H9 (cell line): Measurements from ENCODE around the gene PRR35. TPM values are rescaled to one million over a fixed set of nuclear protein-coding genes. Genes with fewer than 3 reads are reported as not detected.

Experiments
- DNase-seq: peaks from one replicate; pipeline ENCODE4 v3.0.0-alpha.2; 2017
- H2AFZ ChIP-seq: one replicate; pipeline ENCODE4 v1.6.1; 2013; ENCODE audit warnings: mild to moderate bottlenecking, low read length, control low read depth, moderate library complexity
- H2AK5ac ChIP-seq: 2 replicates; pipeline ENCODE4 v1.6.1; 2013; ENCODE audit warnings: low read length, control low read depth, mixed read lengths; ENCODE audit not compliant: insufficient read length
- H2BK120ac ChIP-seq: one replicate; pipeline ENCODE4 v1.6.1; 2013; ENCODE audit warnings: low read depth, mild to moderate bottlenecking, low read length, control low read depth, inconsistent platforms; ENCODE audit not compliant: poor library complexity, severe bottlenecking
- H2BK12ac ChIP-seq: 2 replicates; pipeline ENCODE4 v1.6.1; 2013; ENCODE audit warnings: low read length, control low read depth, mixed read lengths, low read depth; ENCODE audit not compliant: insufficient read length
- H2BK15ac ChIP-seq: 2 replicates; pipeline ENCODE4 v1.6.1; 2013; ENCODE audit warnings: low read depth, low read length, control low read depth
- H2BK20ac ChIP-seq: one replicate; pipeline ENCODE4 v1.6.1; 2013; ENCODE audit warnings: low read depth, mild to moderate bottlenecking, low read length, control low read depth, inconsistent platforms; ENCODE audit not compliant: poor library complexity, severe bottlenecking
- H2BK5ac ChIP-seq: 2 replicates; pipeline ENCODE4 v1.6.1; 2013; ENCODE audit warnings: low read length, control low read depth, mixed read lengths; ENCODE audit not compliant: insufficient read length
- H3K14ac ChIP-seq: 2 replicates; pipeline ENCODE4 v1.6.1; 2013; ENCODE audit warnings: low read length, control low read depth; ENCODE audit not compliant: insufficient read depth
- H3K18ac ChIP-seq: 2 replicates; pipeline ENCODE4 v1.6.1; 2013; ENCODE audit warnings: low read depth, mild to moderate bottlenecking, mixed read lengths, low read length, control low read depth; ENCODE audit not compliant: insufficient read length
- H3K23ac ChIP-seq: 2 replicates; pipeline ENCODE4 v1.6.1; 2013; ENCODE audit warnings: low read length, control low read depth, mixed read lengths, low read depth; ENCODE audit not compliant: insufficient read length
- H3K23me2 ChIP-seq: 2 replicates; pipeline ENCODE4 v1.6.1; 2013; ENCODE audit warnings: low read depth, mild to moderate bottlenecking, mixed read lengths, low read length, control low read depth; ENCODE audit not compliant: insufficient read length, poor library complexity, severe bottlenecking
- H3K27ac ChIP-seq: 2 replicates; pipeline ENCODE4 v1.5.1; 2013; ENCODE audit warnings: low read length, control low read depth, mixed read lengths, low read depth; ENCODE audit not compliant: insufficient read length
- H3K27me3 ChIP-seq: 2 replicates; pipeline ENCODE4 v1.6.1; 2013; ENCODE audit warnings: low read length, control low read depth, inconsistent platforms; ENCODE audit not compliant: insufficient read depth
- H3K4ac ChIP-seq: 2 replicates; pipeline ENCODE4 v1.6.1; 2013; ENCODE audit warnings: low read depth, mild to moderate bottlenecking, control low read depth, inconsistent platforms, low read length, moderate library complexity
- H3K4me1 ChIP-seq: 2 replicates; pipeline ENCODE4 v1.6.1; 2013; ENCODE audit warnings: low read length, control low read depth, inconsistent platforms; ENCODE audit not compliant: insufficient read depth
- H3K4me2 ChIP-seq: 2 replicates; pipeline ENCODE4 v1.6.1; 2013; ENCODE audit warnings: low read length, control low read depth, mixed read lengths; ENCODE audit not compliant: insufficient read length, insufficient read depth
- H3K56ac ChIP-seq: 2 replicates; pipeline ENCODE4 v1.6.1; 2013; ENCODE audit warnings: low read depth, mild to moderate bottlenecking, mixed read lengths, low read length, control low read depth; ENCODE audit not compliant: insufficient read length
- H3K79me1 ChIP-seq: 2 replicates; pipeline ENCODE4 v1.6.1; 2013; ENCODE audit warnings: low read depth, mild to moderate bottlenecking, moderate library complexity, low read length, control low read depth, inconsistent platforms; ENCODE audit not compliant: insufficient read depth, poor library complexity, severe bottlenecking
- H3K79me2 ChIP-seq: 2 replicates; pipeline ENCODE4 v1.6.1; 2013; ENCODE audit warnings: low read length, control low read depth, inconsistent platforms; ENCODE audit not compliant: insufficient read depth
- H3K9ac ChIP-seq: 2 replicates; pipeline ENCODE4 v1.6.1; 2013; ENCODE audit warnings: low read length, control low read depth, mixed read lengths; ENCODE audit not compliant: insufficient read length; ENCODE audit errors: extremely low read depth
- H3K9me3 ChIP-seq: one replicate; pipeline ENCODE4 v1.6.1; 2013; ENCODE audit warnings: low read depth, low read length, inconsistent platforms; ENCODE audit not compliant: control insufficient read depth
- H3T11ph ChIP-seq: one replicate; pipeline ENCODE4 v1.6.1; 2013; ENCODE audit warnings: mild to moderate bottlenecking, low read length, control low read depth, inconsistent platforms
- H4K20me1 ChIP-seq: one replicate; pipeline ENCODE4 v1.6.1; 2013; ENCODE audit not compliant: control insufficient read depth, insufficient read length, insufficient read depth
- H4K5ac ChIP-seq: 2 replicates; pipeline ENCODE4 v1.6.1; 2013; ENCODE audit warnings: low read depth, mild to moderate bottlenecking, mixed read lengths, low read length, control low read depth; ENCODE audit not compliant: insufficient read length
- H4K8ac ChIP-seq: replicated peaks from 2 replicates; pipeline ENCODE4 v1.6.1; 2013; ENCODE audit warnings: low read length, control low read depth, mixed read lengths, low read depth; ENCODE audit not compliant: insufficient read length
- H4K91ac ChIP-seq: 2 replicates; pipeline ENCODE4 v1.6.1; 2013; ENCODE audit warnings: low read depth, mild to moderate bottlenecking, moderate library complexity, mixed read lengths, low read length, control low read depth; ENCODE audit not compliant: insufficient read length
- H3K27ac Mint-ChIP-seq, 3 experiments: 2 replicates in 2 of 3; 3 replicates in 1 of 3; pipeline ENCODE4 v1.8.0; 2020 to 2021; ENCODE audit warnings: mixed read lengths in 3 of 3, mild to moderate bottlenecking in 1 of 3, moderate library complexity in 1 of 3
- H3K27me3 Mint-ChIP-seq: 2 replicates; pipeline ENCODE4 v1.8.0; 2021; ENCODE audit warnings: low read depth, mild to moderate bottlenecking, moderate library complexity, mixed read lengths
- H3K36me3 Mint-ChIP-seq, 3 experiments: 2 replicates in 2 of 3; 3 replicates in 1 of 3; pipeline ENCODE4 v1.8.0; 2020 to 2021; ENCODE audit warnings: low read depth in 3 of 3, mixed read lengths in 3 of 3; ENCODE audit not compliant: insufficient read depth in 1 of 3
- H3K4me1 Mint-ChIP-seq, 2 experiments: 2 replicates each; pipeline ENCODE4 v1.8.0; 2020; ENCODE audit warnings: mixed read lengths in 2 of 2
- H3K4me3 Mint-ChIP-seq, 2 experiments: 2 replicates in 1 of 2; 3 replicates in 1 of 2; pipeline ENCODE4 v1.8.0; 2020 to 2021; ENCODE audit warnings: mild to moderate bottlenecking in 2 of 2, mixed read lengths in 2 of 2, moderate library complexity in 1 of 2
- H3K9me3 Mint-ChIP-seq, 2 experiments: 2 replicates in 1 of 2; 3 replicates in 1 of 2; pipeline ENCODE4 v1.8.0; 2020; ENCODE audit warnings: mild to moderate bottlenecking in 2 of 2, mixed read lengths in 2 of 2, moderate library complexity in 1 of 2
- WGBS: extraction: QIAGEN DNeasy Blood & Tissue Kit; methylation state at CpG from one replicate; pipeline ENCODE4 v1.1.7; 2013; ENCODE audit warnings: missing lambda C conversion rate, low lambda C conversion rate, mixed read lengths; ENCODE audit not compliant: insufficient read length; ENCODE audit errors: extremely low coverage; 5-methylcytosine and 5-hydroxymethylcytosine counted together
- total RNA-seq: library from RNA; stranded (reverse); gene quantifications from 2 replicates; pipeline ENCODE4 v1.2.1, GENCODE V29; 2021
- TF ChIP-seq, protein P1 (sequence below): fragments of 200-600 bp; sonication (generic); conservative IDR thresholded peaks from 3 replicates; pipeline ENCODE4 v1.8.0; 2021; ENCODE audit warnings: antibody characterized with exemption, mild to moderate bottlenecking

Gene PRR35
- total RNA-seq, 1 experiment from 2014 or later: 0.33 TPM

GRCh38 chr16:592518-593306 lies 32.5 kb downstream of the PRR35 start:
- Histone ChIP-seq H4K5ac (no peak overlapping the region), H2BK20ac (no peak overlapping the region), H3K23me2 (peaks cover 5% of the 10 kb centered on the region), H4K8ac (no peak overlapping the region), H3K9me3 (no peaks in the 10 kb centered on the region), H3K27me3 (no peaks in the 10 kb centered on the region; the same call in 1 of the 2 replicates), H3K4me1 (no peaks in the 10 kb centered on the region), H4K91ac (no peak overlapping the region), H3K27ac (no peak overlapping the region), H2BK120ac (no peak overlapping the region), H4K20me1 (no peaks in the 10 kb centered on the region), H3K56ac (no peak overlapping the region), H2AK5ac (no peak overlapping the region), H3K79me1 (peaks cover 3% of the 10 kb centered on the region), H3K9ac (no peak overlapping the region), H3K18ac (no peak overlapping the region), H2BK12ac (no peak overlapping the region), H3K14ac (no peak overlapping the region), H2AFZ (no peak overlapping the region), H3K4ac (no peak overlapping the region), H3K79me2 (no peaks in the 10 kb centered on the region; the same call in 1 of the 2 replicates), H2BK5ac (no peak overlapping the region), H3K23ac (no peak overlapping the region), H2BK15ac (no peak overlapping the region), H3K4me2 (no peak overlapping the region), H3T11ph (no peak overlapping the region)
- Mint-ChIP-seq H3K9me3 (0 out of 5 replicates have a peak, but pooled peaks cover 0 to 3% of the 10 kb centered on the region in 2 experiments), H3K4me3 (no peak overlapping the region), H3K36me3 (peaks cover 5 to 15% (median 14%) of the 10 kb centered on the region in 3 experiments; a peak in 6 of 7 replicates), H3K27me3 (peaks cover 32% of the 10 kb centered on the region), H3K4me1 (peaks cover 10 to 17% of the 10 kb centered on the region in 2 experiments), H3K27ac (no peak overlapping the region)
- no peak for DNase-seq
- no CpG with 5 or more reads among the region's 24 CpGs for WGBS
- TF ChIP-seq, protein P1, sequence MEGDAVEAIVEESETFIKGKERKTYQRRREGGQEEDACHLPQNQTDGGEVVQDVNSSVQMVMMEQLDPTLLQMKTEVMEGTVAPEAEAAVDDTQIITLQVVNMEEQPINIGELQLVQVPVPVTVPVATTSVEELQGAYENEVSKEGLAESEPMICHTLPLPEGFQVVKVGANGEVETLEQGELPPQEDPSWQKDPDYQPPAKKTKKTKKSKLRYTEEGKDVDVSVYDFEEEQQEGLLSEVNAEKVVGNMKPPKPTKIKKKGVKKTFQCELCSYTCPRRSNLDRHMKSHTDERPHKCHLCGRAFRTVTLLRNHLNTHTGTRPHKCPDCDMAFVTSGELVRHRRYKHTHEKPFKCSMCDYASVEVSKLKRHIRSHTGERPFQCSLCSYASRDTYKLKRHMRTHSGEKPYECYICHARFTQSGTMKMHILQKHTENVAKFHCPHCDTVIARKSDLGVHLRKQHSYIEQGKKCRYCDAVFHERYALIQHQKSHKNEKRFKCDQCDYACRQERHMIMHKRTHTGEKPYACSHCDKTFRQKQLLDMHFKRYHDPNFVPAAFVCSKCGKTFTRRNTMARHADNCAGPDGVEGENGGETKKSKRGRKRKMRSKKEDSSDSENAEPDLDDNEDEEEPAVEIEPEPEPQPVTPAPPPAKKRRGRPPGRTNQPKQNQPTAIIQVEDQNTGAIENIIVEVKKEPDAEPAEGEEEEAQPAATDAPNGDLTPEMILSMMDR: no peak
